SK-N-SH (cell line): ENCODE results near the gene TIMM10B. TPM values are rescaled to one million over a fixed set of nuclear protein-coding genes. Genes with fewer than 3 reads are reported as not detected.

Source experiments
- CTCF ChIA-PET: fragments of 300-600, 350-600 bp; formaldehyde crosslinking; extraction: SDS; loops from one replicate; lab custom pipeline; 2021; lab: Yijun Ruan, JAX
- POLR2A ChIA-PET: fragments of 350-600 bp; sonication (Branson Sonifier 250); formaldehyde crosslinking; extraction: SDS; loops from one replicate; lab custom pipeline; 2020; ENCODE audit warnings: antibody characterized with exemption, inconsistent platforms; lab: Yijun Ruan, JAX
- DNase-seq: peaks from one replicate; pipeline ENCODE4 v3.0.0; 2012
- H2AFZ ChIP-seq: fragments of 200-600 bp; sonication (generic); 2 replicates; pipeline ENCODE4 v1.8.1; 2016; ENCODE audit warnings: antibody characterized with exemption, mild to moderate bottlenecking, low read depth
- H3F3A ChIP-seq: fragments of 200-600 bp; sonication (generic); replicated peaks from 2 replicates; pipeline ENCODE3; 2016; ENCODE audit warnings: antibody characterized with exemption, mild to moderate bottlenecking; ENCODE audit not compliant: insufficient read depth
- H3K27ac ChIP-seq, 2 experiments: fragments of 200-500 bp in 1 of 2; fragments of 200-600 bp in 1 of 2; sonication (Bioruptor generic) in 1 of 2; sonication (generic), shearing (Covaris generic) in 1 of 2; 2 replicates each; pipeline versions ENCODE4 v1.5.1 to v1.6.1; 2014 to 2016; ENCODE audit warnings: low read depth in 2 of 2, inconsistent platforms in 1 of 2, low read length in 1 of 2, mild to moderate bottlenecking in 1 of 2, mixed read lengths in 1 of 2
- H3K27me3 ChIP-seq: fragments of 200-600 bp; sonication (generic), shearing (Covaris generic); 2 replicates; pipeline ENCODE4 v1.6.1; 2016; ENCODE audit warnings: mixed run types; ENCODE audit not compliant: insufficient read depth
- H3K36me3 ChIP-seq, 2 experiments: fragments of 200-500 bp in 1 of 2; fragments of 200-600 bp in 1 of 2; sonication (Bioruptor generic) in 1 of 2; sonication (generic) in 1 of 2; replicated peaks in 1 of 2; 2 replicates each; pipeline versions ENCODE3 to v1.5.1; 2014 to 2016; ENCODE audit warnings: low read length in 1 of 2, mild to moderate bottlenecking in 1 of 2; ENCODE audit not compliant: insufficient read depth in 2 of 2, control insufficient read depth in 1 of 2
- H3K4me1 ChIP-seq, 2 experiments: fragments of 200-500 bp in 1 of 2; fragments of 200-600 bp in 1 of 2; sonication (Bioruptor generic) in 1 of 2; sonication (generic), shearing (Covaris generic) in 1 of 2; 2 replicates each; pipeline versions ENCODE4 v1.5.1 to v1.6.1; 2014 to 2016; ENCODE audit warnings: low read depth in 1 of 2, low read length in 1 of 2, mixed run types in 1 of 2; ENCODE audit not compliant: insufficient read depth in 2 of 2, control insufficient read depth in 1 of 2
- H3K4me2 ChIP-seq: fragments of 200-600 bp; sonication (generic), shearing (Covaris generic); 2 replicates; pipeline ENCODE4 v1.6.1; 2017; ENCODE audit warnings: mixed run types
- H3K4me3 ChIP-seq, 2 experiments: fragments of 200-500 bp in 1 of 2; fragments of 200-600 bp in 1 of 2; sonication (Bioruptor generic) in 1 of 2; sonication (generic), shearing (Covaris generic) in 1 of 2; 2 replicates each; pipeline versions ENCODE4 v1.5.1 to v1.8.1; 2014 to 2016; ENCODE audit warnings: low read depth in 2 of 2, inconsistent platforms in 1 of 2, low read length in 1 of 2, mild to moderate bottlenecking in 1 of 2, mixed read lengths in 1 of 2, moderate library complexity in 1 of 2
- H3K79me2 ChIP-seq: fragments of 200-600 bp; sonication (generic); 2 replicates; pipeline ENCODE4 v1.8.1; 2017; ENCODE audit warnings: mild to moderate bottlenecking; ENCODE audit not compliant: insufficient read depth
- H3K9ac ChIP-seq: fragments of 200-600 bp; sonication (generic); 2 replicates; pipeline ENCODE4 v1.6.1; 2017; ENCODE audit warnings: mixed run types
- H3K9me2 ChIP-seq: fragments of 200-600 bp; sonication (generic); 2 replicates; pipeline ENCODE4 v1.6.1; 2017; ENCODE audit warnings: mixed run types
- H3K9me3 ChIP-seq: fragments of 200-600 bp; sonication (generic); 2 replicates; pipeline ENCODE4 v1.6.1; 2017; ENCODE audit warnings: mixed run types, mild to moderate bottlenecking, moderate library complexity
- H4K20me1 ChIP-seq: fragments of 200-600 bp; sonication (generic); 2 replicates; pipeline ENCODE4 v1.6.1; 2017; ENCODE audit warnings: mild to moderate bottlenecking, mixed run types; ENCODE audit not compliant: insufficient read depth
- ELF1 ChIP-seq: IDR thresholded peaks from 2 replicates; pipeline ENCODE4 v1.4.0; 2012
- EP300 ChIP-seq, 2 experiments: IDR thresholded peaks; 2 replicates each; pipeline versions ENCODE4 v1.4.0 to v1.6.1; 2012; ENCODE audit warnings: borderline replicate concordance in 1 of 2, low read depth in 1 of 2, low read length in 1 of 2
- FOSL2 ChIP-seq: IDR thresholded peaks from 2 replicates; pipeline ENCODE4 v1.4.0; 2012; ENCODE audit warnings: low read depth, mild to moderate bottlenecking, moderate library complexity, borderline replicate concordance
- FOXJ3 ChIP-seq: sonication (generic); formaldehyde crosslinking; IDR thresholded peaks from 2 replicates; pipeline ENCODE4 v1.5.1; 2020; ENCODE audit warnings: mild to moderate bottlenecking, missing genetic modification reagents
- FOXM1 ChIP-seq: IDR thresholded peaks from 2 replicates; pipeline ENCODE4 v1.4.0; 2012; ENCODE audit warnings: low read depth, mild to moderate bottlenecking
- GABPA ChIP-seq: IDR thresholded peaks from 2 replicates; pipeline ENCODE4 v1.4.0; 2012; ENCODE audit warnings: low read depth, mild to moderate bottlenecking
- MXI1 ChIP-seq: IDR thresholded peaks from 2 replicates; pipeline ENCODE4 v1.6.1; 2012; ENCODE audit warnings: mild to moderate bottlenecking, low read depth, low read length, improper control_type of control experiment
- NFIC ChIP-seq: IDR thresholded peaks from 2 replicates; pipeline ENCODE4 v1.4.0; 2012; ENCODE audit warnings: borderline replicate concordance
- POLR2AphosphoS5 ChIP-seq: IDR thresholded peaks from 2 replicates; pipeline ENCODE4 v1.6.1; 2012; ENCODE audit warnings: low read depth, low read length
- RAD21 ChIP-seq: IDR thresholded peaks from 2 replicates; pipeline ENCODE4 v1.6.1; 2012; ENCODE audit warnings: mild to moderate bottlenecking, low read length
- RCOR1 ChIP-seq: fragments of 150-350 bp; IDR thresholded peaks from 2 replicates; pipeline ENCODE4 v1.6.1; 2017; ENCODE audit warnings: antibody characterized with exemption, low read length
- RFX5 ChIP-seq: IDR thresholded peaks from 2 replicates; pipeline ENCODE4 v1.6.1; 2012; ENCODE audit warnings: mild to moderate bottlenecking, improper control_type of control experiment, low read length
- SMC3 ChIP-seq: IDR thresholded peaks from 2 replicates; pipeline ENCODE4 v1.6.1; 2012; ENCODE audit warnings: low read depth, low read length, improper control_type of control experiment
- TAF1 ChIP-seq: IDR thresholded peaks from 2 replicates; pipeline ENCODE4 v1.6.1; 2012; ENCODE audit warnings: low read depth, mild to moderate bottlenecking, low read length, moderate library complexity, borderline replicate concordance
- TCF12 ChIP-seq: IDR thresholded peaks from 2 replicates; pipeline ENCODE4 v1.4.0; 2012
- TEAD4 ChIP-seq: IDR thresholded peaks from 2 replicates; pipeline ENCODE4 v1.4.0; 2012; ENCODE audit warnings: mild to moderate bottlenecking, borderline replicate concordance; ENCODE audit not compliant: insufficient read depth
- WGBS: methylation state at CpG from one replicate; pipeline ENCODE4 v1.1.6; 2017; ENCODE audit warnings: low lambda C conversion rate; 5-methylcytosine and 5-hydroxymethylcytosine counted together
- polyA plus RNA-seq, 3 experiments: library from polyadenylated mRNA; depleted of rRNA; stranded (reverse); fragments of >200 nt; gene quantifications; 2 replicates each; pipeline ENCODE4 v1.2.3, GENCODE V29; 2012
- TF ChIP-seq, protein P1 (sequence below): IDR thresholded peaks from 2 replicates; pipeline ENCODE4; 2012
- TF ChIP-seq, protein P2 (sequence below): IDR thresholded peaks from 2 replicates; pipeline ENCODE4 v1.4.0; 2012; ENCODE audit warnings: low read depth, borderline replicate concordance
- TF ChIP-seq, protein P3 (sequence below): IDR thresholded peaks from 2 replicates; pipeline ENCODE4 v1.4.0; 2012; ENCODE audit warnings: low read depth

Gene TIMM10B
- polyA plus RNA-seq, 1 of the 3 experiments (the other 2 are of a cell fraction) = 26.2 TPM

DNA sequence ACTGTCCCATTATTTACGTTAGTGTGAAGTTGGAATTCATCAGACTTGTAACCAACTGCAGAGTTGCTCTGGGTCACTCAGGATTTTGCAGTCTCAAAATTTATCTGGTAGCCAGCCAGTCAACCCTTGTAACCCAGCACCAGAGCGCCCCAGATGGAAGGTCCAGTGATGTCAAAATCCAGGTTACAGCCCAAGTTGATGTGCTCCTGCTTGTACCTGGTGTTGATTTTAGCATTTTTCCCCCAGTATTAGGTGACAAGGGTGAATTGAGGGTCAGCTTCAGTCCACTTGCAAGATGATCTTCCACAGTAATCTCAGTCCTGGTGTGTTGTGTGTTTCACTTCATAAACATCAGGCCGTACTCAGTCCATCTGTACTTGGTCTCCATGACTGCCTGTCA is 7.5 kb downstream of the TIMM10B start:
- Histone ChIP-seq H3K36me3 (peaks cover 27 to 49% of the 10 kb centered on the region in 2 experiments), H3K4me3 (no peak overlapping the region), H3K9ac (no peak overlapping the region), H2AFZ (no peak overlapping the region), H4K20me1 (no peaks in the 10 kb centered on the region), H3K4me1 (no peaks in the 10 kb centered on the region), H3K9me3 (no peaks in the 10 kb centered on the region), H3K9me2 (no peaks in the 10 kb centered on the region), H3K4me2 (no peak overlapping the region), H3K27me3 (no peaks in the 10 kb centered on the region), H3F3A (peaks cover 7% of the 10 kb centered on the region), H3K27ac (no peak overlapping the region), H3K79me2 (peaks cover 36% of the 10 kb centered on the region)
- CTCF ChIA-PET = interaction anchor here (1.2 to 1.7 kb wide), 6 partner anchors 16 to 268 kb away, joined by 3 to 8 read pairs (median 4); no protein-coding TSS in a partner anchor
- no peak for DNase-seq
- 97% methylated on average over 3 of the region's 3 CpGs for WGBS
- TF ChIP-seq FOXM1 (no peak), RAD21 (no peak)
- POLR2A ChIA-PET = no interaction called here

DNA sequence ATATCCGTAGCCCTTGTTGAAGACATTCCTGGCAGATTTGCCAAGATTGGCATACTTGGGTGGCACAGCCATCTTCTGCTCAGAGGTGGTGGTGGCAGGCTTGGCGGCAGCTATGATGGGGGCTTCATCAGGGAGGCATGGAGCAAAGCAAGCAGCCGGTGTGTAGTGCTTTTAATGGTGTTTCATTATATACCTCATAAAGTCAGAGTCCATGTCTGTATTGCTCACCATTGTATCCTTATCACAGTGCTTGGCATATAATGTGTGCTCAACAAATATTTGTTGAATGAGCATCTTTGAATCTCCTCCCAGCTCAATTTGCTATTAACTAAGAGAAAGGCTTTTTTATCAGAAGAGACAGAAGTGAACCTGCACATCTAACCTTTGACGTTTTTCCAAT is 8.0 kb downstream of the TIMM10B start:
- H3K4me1 ChIP-seq = no peaks in the 10 kb centered on the region
- no peak for DNase-seq
- no peak overlapping the region for H3K4me3 ChIP-seq
- H3K27ac ChIP-seq = no peak overlapping the region
- no peak overlapping the region for H3K9ac ChIP-seq
- CTCF ChIA-PET = interaction anchor here (0.9 to 1.7 kb wide), 8 partner anchors 12 to 127 kb away, joined by 3 to 8 read pairs (median 3); no protein-coding TSS in a partner anchor
- H3K79me2 ChIP-seq = peaks cover 33% of the 10 kb centered on the region; the same call in 1 of the 2 replicates
- H3K9me3 ChIP-seq = no peaks in the 10 kb centered on the region
- H4K20me1 ChIP-seq = no peaks in the 10 kb centered on the region
- WGBS = 82% methylated on average over 4 of the region's 4 CpGs
- H2AFZ ChIP-seq = no peak overlapping the region
- TF ChIP-seq GABPA (no peak), RFX5 (no peak), FOXJ3 (no peak), RAD21 (no peak), SMC3 (no peak), TAF1 (no peak), FOSL2 (no peak), MXI1 (no peak), RCOR1 (no peak), TCF12 (no peak), TEAD4 (no peak), POLR2AphosphoS5 (no peak), ELF1 (no peak), EP300 (IDR thresholded peaks at IDR 0.05; ENCODE audit: borderline replicate concordance in 1 of 2, low read depth in 1 of 2, low read length in 1 of 2) (no peak), FOXM1 (no peak), NFIC (no peak)
- TF ChIP-seq, protein P1, sequence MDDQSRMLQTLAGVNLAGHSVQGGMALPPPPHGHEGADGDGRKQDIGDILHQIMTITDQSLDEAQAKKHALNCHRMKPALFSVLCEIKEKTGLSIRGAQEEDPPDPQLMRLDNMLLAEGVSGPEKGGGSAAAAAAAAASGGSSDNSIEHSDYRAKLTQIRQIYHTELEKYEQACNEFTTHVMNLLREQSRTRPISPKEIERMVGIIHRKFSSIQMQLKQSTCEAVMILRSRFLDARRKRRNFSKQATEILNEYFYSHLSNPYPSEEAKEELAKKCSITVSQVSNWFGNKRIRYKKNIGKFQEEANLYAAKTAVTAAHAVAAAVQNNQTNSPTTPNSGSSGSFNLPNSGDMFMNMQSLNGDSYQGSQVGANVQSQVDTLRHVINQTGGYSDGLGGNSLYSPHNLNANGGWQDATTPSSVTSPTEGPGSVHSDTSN = no peak
- TF ChIP-seq, protein P2, sequence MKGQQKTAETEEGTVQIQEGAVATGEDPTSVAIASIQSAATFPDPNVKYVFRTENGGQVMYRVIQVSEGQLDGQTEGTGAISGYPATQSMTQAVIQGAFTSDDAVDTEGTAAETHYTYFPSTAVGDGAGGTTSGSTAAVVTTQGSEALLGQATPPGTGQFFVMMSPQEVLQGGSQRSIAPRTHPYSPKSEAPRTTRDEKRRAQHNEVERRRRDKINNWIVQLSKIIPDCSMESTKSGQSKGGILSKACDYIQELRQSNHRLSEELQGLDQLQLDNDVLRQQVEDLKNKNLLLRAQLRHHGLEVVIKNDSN = no peak
- TF ChIP-seq, protein P3, sequence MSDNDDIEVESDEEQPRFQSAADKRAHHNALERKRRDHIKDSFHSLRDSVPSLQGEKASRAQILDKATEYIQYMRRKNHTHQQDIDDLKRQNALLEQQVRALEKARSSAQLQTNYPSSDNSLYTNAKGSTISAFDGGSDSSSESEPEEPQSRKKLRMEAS = no peak
- no peaks in the 10 kb centered on the region for H3K27me3 ChIP-seq
- POLR2A ChIA-PET = no interaction called here
- H3F3A ChIP-seq = peaks cover 7% of the 10 kb centered on the region
- H3K4me2 ChIP-seq = no peak overlapping the region
- peaks cover 23 to 48% of the 10 kb centered on the region in 2 experiments for H3K36me3 ChIP-seq
- H3K9me2 ChIP-seq = no peaks in the 10 kb centered on the region
